HG02571 (cell line): ENCODE data around the gene FOXR1.

Experiments used
- ATAC-seq: cut with Tn5 transposase; IDR thresholded peaks from one replicate; pipeline ENCODE4 v1.9.1; 2021; ENCODE audit warnings: mild to moderate bottlenecking, moderate library complexity; ENCODE audit not compliant: unreplicated experiment

The FOXR1 gene, protein sequence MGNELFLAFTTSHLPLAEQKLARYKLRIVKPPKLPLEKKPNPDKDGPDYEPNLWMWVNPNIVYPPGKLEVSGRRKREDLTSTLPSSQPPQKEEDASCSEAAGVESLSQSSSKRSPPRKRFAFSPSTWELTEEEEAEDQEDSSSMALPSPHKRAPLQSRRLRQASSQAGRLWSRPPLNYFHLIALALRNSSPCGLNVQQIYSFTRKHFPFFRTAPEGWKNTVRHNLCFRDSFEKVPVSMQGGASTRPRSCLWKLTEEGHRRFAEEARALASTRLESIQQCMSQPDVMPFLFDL

GRCh38 chr11:118971646-118972045 lies at the start of gene FOXR1:
Gene FOXR1 (plus strand): TSS chr11:118971761. CDS start chr11:118971932, 171 bp downstream.
- no peak for ATAC-seq

GRCh38 chr11:118921929-118922744 lies 49.4 kb upstream of the FOXR1 start:
- no peak for ATAC-seq

GRCh38 chr11:118922745-118923627 lies 48.6 kb upstream of the FOXR1 start:
- ATAC-seq = no peak

- ATAC-seq = no peak
These were observed 47.6 kb upstream of the FOXR1 start for GRCh38 chr11:118923721-118924587.

GRCh38 chr11:118924591-118925585 lies 46.7 kb upstream of the FOXR1 start:
- ATAC-seq = no peak

- ATAC-seq = no peak
These were observed 43.9 kb upstream of the FOXR1 start for GRCh38 chr11:118927554-118928100.

DNA sequence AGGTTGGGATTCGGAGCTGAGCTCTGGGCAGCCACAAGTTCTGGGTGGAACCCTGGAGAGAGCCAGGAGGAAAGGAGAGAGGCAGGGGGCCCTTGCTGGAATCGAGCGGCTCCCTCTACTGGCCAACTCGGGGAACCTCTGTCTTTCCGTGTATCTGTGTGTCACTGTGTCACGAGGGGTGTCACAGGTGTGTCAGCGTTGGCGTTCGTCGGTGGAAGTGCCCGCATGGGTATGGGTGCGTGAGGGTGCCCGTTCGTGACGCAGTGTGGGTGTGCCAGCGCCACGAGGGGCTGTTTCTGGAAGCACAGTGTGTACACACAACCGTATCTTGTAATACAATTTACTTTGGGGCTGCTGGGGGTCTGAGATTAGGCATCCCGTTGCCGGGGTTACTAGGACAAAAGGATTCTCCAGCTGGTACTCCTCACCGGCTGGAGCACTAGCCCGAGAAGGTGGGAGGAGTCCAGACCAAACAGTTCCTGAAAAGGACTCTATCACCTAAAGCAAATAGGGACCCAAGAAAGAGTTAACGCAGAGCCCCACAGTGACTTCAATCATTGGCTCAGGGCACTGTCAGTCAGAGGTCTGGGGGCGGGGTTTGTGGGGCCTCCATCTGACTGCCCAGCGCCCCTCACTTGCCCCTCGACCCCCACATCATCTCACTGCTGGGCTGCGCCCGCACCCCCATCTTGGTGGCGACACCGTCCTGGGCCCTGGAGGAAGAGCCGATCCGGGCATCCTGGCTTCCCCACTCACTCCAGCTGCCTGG lies 43.3 kb upstream of the FOXR1 start:
- peak; percentile 43 for ATAC-seq

GRCh38 chr11:118928870-118929500 lies 42.6 kb upstream of the FOXR1 start:
- no peak for ATAC-seq

DNA sequence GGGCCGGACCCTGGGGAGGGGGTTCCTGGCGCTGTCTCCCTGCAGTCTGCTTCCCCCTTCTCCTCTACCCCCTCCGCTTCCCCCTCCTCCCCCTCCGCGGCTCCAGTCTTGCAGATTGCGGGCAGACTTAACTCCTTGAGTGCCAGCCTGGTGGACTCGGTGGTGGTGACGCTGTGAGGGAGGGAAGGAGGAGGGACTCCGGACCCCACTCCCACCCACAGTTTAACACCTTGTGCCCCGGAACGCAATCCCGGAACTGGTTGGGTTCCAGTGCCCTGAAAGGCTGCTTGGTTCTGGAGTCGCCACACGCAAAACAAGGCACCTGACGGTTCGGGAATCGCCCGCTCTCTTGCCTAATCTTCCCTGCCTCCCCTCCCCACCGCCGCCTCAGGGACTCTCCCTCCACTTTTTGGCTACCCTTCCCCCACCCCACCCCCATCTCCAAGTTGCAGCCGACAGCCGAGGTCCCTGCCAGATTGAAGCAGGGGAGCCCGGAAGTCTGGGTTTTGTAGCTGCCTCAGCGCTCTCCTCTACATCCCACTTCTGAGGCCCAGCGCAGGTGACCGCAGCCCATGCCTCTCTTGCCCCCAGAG lies 42.0 kb upstream of the FOXR1 start:
- no peak for ATAC-seq

GRCh38 chr11:118930094-118930712 lies 41.4 kb upstream of the FOXR1 start:
- no peak for ATAC-seq

- no peak for ATAC-seq
These were observed 40.0 kb upstream of the FOXR1 start for GRCh38 chr11:118931571-118931970.

- no peak for ATAC-seq
These were observed 38.1 kb upstream of the FOXR1 start for GRCh38 chr11:118933486-118933885.

- ATAC-seq = no peak
These were observed 36.2 kb upstream of the FOXR1 start for GRCh38 chr11:118935376-118935775.

DNA sequence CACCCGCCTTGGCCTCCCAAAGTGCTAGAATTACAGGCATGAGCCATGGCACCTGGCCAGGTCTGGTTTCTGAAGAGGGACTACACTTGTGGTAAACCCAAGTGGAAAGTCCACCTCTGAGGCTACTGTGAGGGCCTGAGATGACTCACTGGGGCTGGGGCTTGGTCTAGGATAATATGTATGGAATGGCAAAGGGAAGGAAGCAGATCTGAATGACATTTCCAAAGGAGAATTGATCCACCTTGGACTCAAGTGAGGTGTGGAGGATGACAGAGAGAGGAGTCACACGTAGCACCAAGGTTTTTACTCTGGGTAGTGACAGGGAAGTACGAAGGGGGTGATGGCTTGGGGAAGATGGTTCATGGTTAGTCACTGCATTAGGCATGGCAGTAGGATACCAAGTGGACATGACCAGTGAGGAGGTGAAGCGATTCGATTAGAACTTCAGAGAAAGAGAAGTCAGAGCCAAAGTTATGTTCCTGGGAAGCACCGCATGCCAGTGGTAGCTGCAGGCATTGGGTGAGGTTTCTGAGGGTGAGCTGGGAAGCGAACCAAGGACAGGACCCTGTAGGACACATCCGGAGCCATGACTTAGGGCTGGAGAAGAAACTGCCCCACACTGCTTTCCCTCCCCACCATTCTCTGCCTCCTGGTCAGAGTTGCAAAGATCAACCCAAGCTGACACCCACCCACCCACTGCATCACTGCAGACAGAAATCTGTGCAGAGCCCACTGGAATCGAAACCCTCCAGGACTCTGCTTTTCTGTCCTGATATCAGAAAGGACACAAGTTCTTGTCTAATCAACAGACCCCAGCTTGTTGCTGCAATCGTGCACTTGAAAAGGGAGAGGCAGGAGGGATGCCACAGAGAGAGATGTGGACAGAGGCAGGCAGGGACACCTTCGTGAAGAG lies 32.8 kb upstream of the FOXR1 start:
- no peak for ATAC-seq

GRCh38 chr11:118939404-118939915 lies 32.1 kb upstream of the FOXR1 start:
- ATAC-seq = no peak
